ENCODE results near the gene FLYWCH2. TPM values are rescaled to one million over a fixed set of nuclear protein-coding genes. Genes with fewer than 3 reads are reported as not detected.

Gene FLYWCH2
- total RNA-seq, 1 experiment from 2014 or later: 16.5 TPM

DNA sequence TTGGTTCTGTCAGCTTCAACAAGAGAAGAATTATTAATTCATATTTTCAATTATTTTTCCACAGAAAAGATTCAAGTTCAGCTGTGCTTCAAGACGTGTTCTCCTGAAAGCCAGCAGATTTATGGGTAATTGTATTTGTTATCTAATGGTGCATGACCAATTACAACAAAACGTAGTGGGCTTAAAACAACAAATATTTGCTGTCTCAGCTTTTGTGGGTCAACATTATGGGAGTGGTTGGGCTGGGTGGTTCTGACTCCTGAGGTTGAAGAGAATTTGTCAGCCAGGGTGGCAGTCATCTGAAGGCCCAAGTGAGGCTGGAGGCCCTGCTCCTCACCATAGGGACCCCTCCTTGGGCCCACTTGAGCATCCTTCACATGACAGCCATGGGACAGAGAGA lies 57.0 kb downstream of the FLYWCH2 start:
- Histone ChIP-seq H3K9ac (ENCODE audit: extremely low read depth, insufficient read length, low read length) (no peak overlapping the region), H3K14ac (ENCODE audit: insufficient read depth, low read length) (no peak overlapping the region), H2AK5ac (ENCODE audit: insufficient read length, low read length) (no peak overlapping the region), H3K9me3 (ENCODE audit: control insufficient read depth, low read depth, low read length) (no peaks in the 10 kb centered on the region), H3K27me3 (ENCODE audit: insufficient read depth, low read length) (no peaks in the 10 kb centered on the region), H3K56ac (ENCODE audit: insufficient read length, low read depth, low read length) (no peak overlapping the region), H4K8ac (replicated peaks; ENCODE audit: insufficient read length, low read depth, low read length) (no peak overlapping the region), H2BK15ac (ENCODE audit: low read depth, low read length) (no peak overlapping the region), H2AFZ (ENCODE audit: low read length) (no peak overlapping the region), H2BK20ac (ENCODE audit: low read depth, low read length, poor library complexity, severe bottlenecking) (no peak overlapping the region), H3K79me2 (ENCODE audit: insufficient read depth, low read length) (no peaks in the 10 kb centered on the region), H3K27ac (ENCODE audit: insufficient read length, low read depth, low read length) (no peak overlapping the region), H3K4ac (ENCODE audit: low read depth, low read length) (no peak overlapping the region), H3K18ac (ENCODE audit: insufficient read length, low read depth, low read length) (no peak overlapping the region), H3K4me2 (ENCODE audit: insufficient read depth, insufficient read length, low read length) (no peak overlapping the region), H3K4me1 (ENCODE audit: insufficient read depth, low read length) (no peaks in the 10 kb centered on the region), H2BK12ac (ENCODE audit: insufficient read length, low read depth, low read length) (no peak overlapping the region), H4K91ac (ENCODE audit: insufficient read length, low read depth, low read length) (no peak overlapping the region), H3K23ac (ENCODE audit: insufficient read length, low read depth, low read length) (no peak overlapping the region), H2BK120ac (ENCODE audit: low read depth, low read length, poor library complexity, severe bottlenecking) (no peak overlapping the region), H3K23me2 (ENCODE audit: insufficient read length, low read depth, low read length, poor library complexity, severe bottlenecking) (no peaks in the 10 kb centered on the region), H3T11ph (ENCODE audit: low read length) (no peak overlapping the region), H3K79me1 (ENCODE audit: insufficient read depth, low read depth, low read length, poor library complexity, severe bottlenecking) (no peaks in the 10 kb centered on the region), H2BK5ac (ENCODE audit: insufficient read length, low read length) (no peak overlapping the region), H4K20me1 (ENCODE audit: control insufficient read depth, insufficient read depth, insufficient read length) (no peaks in the 10 kb centered on the region), H4K5ac (ENCODE audit: insufficient read length, low read depth, low read length) (no peak overlapping the region)
- Mint-ChIP-seq H3K27ac (no peak overlapping the region), H3K4me3 (no peak overlapping the region), H3K9me3 (no peaks in the 10 kb centered on the region), H3K4me1 (no peaks in the 10 kb centered on the region), H3K36me3 (ENCODE audit: insufficient read depth in 1 of 3, low read depth in 3 of 3) (peaks cover 5 to 33% (median 26%) of the 10 kb centered on the region in 3 experiments; a peak in 6 of 7 replicates), H3K27me3 (ENCODE audit: low read depth) (no peaks in the 10 kb centered on the region)
- DNase-seq: no peak
- no peak for TF ChIP-seq CTCF (conservative IDR thresholded peaks at IDR 0.05)
- WGBS (ENCODE audit: extremely low coverage, insufficient read length, low lambda C conversion rate): no CpG with 5 or more reads among the region's 2 CpGs

Measured in H9 (cell line).